Measurements from ENCODE around the gene LRMDA.

The LRMDA gene

DNA sequence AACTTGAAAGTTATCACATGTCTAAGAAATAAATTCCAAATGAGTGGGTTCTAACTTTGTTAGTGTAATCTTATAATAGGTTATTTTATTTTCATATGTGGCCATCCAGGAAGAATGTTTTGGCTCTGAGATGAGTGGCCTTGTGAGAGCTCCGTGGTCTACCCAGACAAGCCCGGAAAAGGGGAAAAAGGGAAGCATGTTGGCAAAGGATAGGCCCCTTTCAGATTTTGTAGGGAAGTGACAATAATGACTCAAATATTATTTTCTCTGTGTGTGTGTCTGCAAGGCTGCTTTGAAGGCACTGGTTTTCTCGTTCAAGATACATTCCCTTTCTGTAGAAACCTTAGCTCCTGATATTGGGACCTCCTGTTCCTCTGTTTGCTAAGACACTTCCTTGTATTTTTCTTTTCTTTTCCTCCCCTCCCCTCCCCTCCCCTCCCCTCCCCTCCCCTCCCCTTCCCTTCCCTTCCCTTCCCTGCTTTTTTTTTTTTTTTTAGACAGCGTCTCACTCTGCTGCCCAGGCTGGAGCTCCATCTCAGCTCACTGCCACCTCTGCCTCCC, 240.8 kb downstream of the LRMDA start:
- TF ChIP-seq, protein P1, sequence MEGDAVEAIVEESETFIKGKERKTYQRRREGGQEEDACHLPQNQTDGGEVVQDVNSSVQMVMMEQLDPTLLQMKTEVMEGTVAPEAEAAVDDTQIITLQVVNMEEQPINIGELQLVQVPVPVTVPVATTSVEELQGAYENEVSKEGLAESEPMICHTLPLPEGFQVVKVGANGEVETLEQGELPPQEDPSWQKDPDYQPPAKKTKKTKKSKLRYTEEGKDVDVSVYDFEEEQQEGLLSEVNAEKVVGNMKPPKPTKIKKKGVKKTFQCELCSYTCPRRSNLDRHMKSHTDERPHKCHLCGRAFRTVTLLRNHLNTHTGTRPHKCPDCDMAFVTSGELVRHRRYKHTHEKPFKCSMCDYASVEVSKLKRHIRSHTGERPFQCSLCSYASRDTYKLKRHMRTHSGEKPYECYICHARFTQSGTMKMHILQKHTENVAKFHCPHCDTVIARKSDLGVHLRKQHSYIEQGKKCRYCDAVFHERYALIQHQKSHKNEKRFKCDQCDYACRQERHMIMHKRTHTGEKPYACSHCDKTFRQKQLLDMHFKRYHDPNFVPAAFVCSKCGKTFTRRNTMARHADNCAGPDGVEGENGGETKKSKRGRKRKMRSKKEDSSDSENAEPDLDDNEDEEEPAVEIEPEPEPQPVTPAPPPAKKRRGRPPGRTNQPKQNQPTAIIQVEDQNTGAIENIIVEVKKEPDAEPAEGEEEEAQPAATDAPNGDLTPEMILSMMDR (IDR thresholded peaks at IDR 0.05; ENCODE audit: control extremely low read depth, extremely low read depth, low read depth, missing control alignments): no peak
- no peak for DNase-seq (ENCODE audit: extremely low spot score)
- CTCF ChIA-PET: interaction anchor here (0.9 kb wide), 1 partner anchor 13 kb away, joined by 3 read pairs; no protein-coding TSS in a partner anchor
- POLR2A ChIA-PET: no interaction called here

DNA sequence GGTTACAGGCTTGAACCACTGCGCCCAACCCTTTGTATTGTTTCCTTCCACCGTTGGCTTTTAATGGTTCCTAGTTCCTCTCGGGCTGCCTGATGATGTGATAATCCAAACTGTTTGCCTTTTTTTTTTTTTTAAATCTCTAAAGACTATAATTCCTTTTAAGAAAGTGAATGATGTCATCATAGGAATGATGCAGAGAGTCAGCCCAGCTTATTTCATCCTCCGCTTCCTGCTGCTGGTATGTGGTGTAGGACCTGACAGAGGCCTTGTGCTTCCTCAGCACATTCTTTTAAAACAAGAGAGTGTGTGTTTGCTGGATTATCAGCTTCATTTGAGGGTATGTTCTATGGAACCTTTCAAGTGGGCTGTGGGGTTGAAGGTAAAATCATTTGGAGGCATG, 241.4 kb downstream of the LRMDA start:
- CTCF ChIA-PET: interaction anchor here (0.9 to 1.3 kb wide), 2 partner anchors 12 to 20 kb away, joined by 3 read pairs; no protein-coding TSS in a partner anchor
- POLR2A ChIA-PET: no interaction called here
- TF ChIP-seq, protein P1 (IDR thresholded peaks at IDR 0.05; ENCODE audit: control extremely low read depth, extremely low read depth, low read depth, missing control alignments): no peak
- DNase-seq (ENCODE audit: extremely low spot score): no peak

DNA sequence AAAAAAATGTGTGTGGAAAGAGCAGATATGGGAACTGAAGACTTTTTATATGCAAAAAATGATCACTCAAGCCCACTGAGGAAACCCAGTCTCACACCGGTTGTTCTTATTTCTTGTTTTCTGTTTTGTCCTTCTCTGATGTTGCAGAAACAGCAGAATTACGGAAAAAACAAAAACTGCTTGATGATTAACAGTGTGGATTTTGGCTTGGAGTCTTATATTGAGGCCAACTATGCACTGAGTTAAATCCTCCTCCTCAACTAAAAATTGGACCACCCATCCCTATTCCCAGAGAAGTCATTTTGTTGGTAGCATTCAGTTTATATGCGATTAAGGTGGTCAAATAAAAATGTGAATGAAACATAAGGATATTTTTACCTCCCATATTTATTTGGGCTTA, 246.1 kb downstream of the LRMDA start:
- POLR2A ChIA-PET: no interaction called here
- TF ChIP-seq, protein P1 (IDR thresholded peaks at IDR 0.05; ENCODE audit: control extremely low read depth, extremely low read depth, low read depth, missing control alignments): no peak
- CTCF ChIA-PET: no interaction called here
- DNase-seq (ENCODE audit: extremely low spot score): no peak

DNA sequence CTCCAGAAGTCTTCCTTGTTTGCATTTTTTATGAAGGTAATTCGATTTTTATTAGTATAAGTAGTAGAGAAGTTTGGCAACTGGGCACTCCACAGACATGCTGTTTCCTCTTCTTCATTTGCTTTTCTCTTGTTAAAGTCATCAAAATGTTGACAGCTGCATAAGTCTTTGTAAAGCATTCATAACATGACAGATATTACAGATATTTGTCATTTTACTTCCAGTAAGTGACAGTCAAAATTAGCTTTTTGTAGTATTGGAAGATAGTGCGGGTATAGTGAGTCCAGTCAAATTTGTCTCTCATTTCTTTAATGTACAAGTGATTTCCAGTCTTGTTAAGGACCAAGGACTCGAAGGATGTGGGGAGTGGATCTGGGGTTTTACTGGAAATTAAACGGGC, 247.1 kb downstream of the LRMDA start:
- TF ChIP-seq, protein P1 (IDR thresholded peaks at IDR 0.05; ENCODE audit: control extremely low read depth, extremely low read depth, low read depth, missing control alignments): no peak
- DNase-seq (ENCODE audit: extremely low spot score): no peak
- POLR2A ChIA-PET: no interaction called here
- CTCF ChIA-PET: interaction anchor here (1.2 kb wide), 1 partner anchor 12 kb away, joined by 3 read pairs; no protein-coding TSS in a partner anchor

DNA sequence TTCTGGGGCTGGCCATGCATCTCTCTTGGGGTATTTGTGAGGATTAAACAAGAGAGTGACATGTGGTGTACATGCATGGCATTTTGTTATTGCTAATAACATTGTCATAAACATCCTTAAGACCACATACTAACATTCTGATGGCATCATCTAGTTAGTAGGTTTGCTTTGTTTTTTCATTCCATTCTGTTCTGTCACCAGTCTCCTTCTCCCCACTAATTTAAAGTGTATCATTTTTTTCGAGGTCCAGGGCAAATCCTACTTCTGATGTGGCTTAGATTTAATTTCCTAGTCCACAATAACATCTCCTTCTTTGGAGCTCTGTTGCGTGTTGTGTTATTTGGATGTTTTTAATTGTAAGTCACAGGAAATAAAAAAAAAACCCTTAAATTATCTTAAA, 248.1 kb downstream of the LRMDA start:
- TF ChIP-seq, protein P1 (IDR thresholded peaks at IDR 0.05; ENCODE audit: control extremely low read depth, extremely low read depth, low read depth, missing control alignments): no peak
- CTCF ChIA-PET: interaction anchor here (1.2 kb wide), 1 partner anchor 13 kb away, joined by 3 read pairs; no protein-coding TSS in a partner anchor
- DNase-seq (ENCODE audit: extremely low spot score): no peak
- POLR2A ChIA-PET: no interaction called here

DNA sequence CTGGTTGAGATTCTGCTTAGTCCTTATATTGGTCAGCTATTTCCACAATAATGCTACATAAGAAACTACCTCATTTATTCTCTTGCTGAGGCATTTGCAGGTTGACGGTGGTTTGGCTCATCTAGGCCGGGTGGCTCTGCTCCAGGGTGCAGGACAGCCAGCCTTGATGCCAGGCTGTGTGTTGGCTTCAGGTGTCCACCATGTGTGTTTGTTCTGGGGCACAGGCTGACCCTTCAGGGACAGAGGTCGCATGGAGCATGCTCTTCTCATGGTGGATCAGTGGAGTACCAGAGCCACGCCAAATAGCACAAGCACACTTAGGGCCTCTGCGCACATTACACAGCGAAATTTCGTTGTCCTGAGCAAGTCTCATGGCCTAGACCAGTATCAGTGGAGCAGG, 249.9 kb downstream of the LRMDA start:
- DNase-seq (ENCODE audit: extremely low spot score): no peak
- TF ChIP-seq, protein P1 (IDR thresholded peaks at IDR 0.05; ENCODE audit: control extremely low read depth, extremely low read depth, low read depth, missing control alignments): no peak
- ChIA-PET POLR2A (no interaction called here), CTCF (no interaction called here)

Measured in GM10248 (cell line).